HUES64 (cell line): ENCODE measurements around the gene TBC1D22A.

Experiments used
- H3K27ac ChIP-seq: 2 replicates; pipeline ENCODE4 v1.7.0; 2013; ENCODE audit warnings: low read depth, low read length, inconsistent platforms
- H3K27me3 ChIP-seq: 2 replicates; pipeline ENCODE4 v1.6.1; 2013; ENCODE audit warnings: mild to moderate bottlenecking, low read length; ENCODE audit not compliant: insufficient read depth
- H3K36me3 ChIP-seq: 2 replicates; pipeline ENCODE4 v1.6.1; 2013; ENCODE audit warnings: mild to moderate bottlenecking, low read length; ENCODE audit not compliant: insufficient read depth
- H3K4me1 ChIP-seq: 2 replicates; pipeline ENCODE4 v1.6.1; 2013; ENCODE audit warnings: mild to moderate bottlenecking, low read length, moderate library complexity; ENCODE audit not compliant: insufficient read depth
- H3K4me3 ChIP-seq: 2 replicates; pipeline ENCODE4 v1.5.1; 2013; ENCODE audit warnings: mild to moderate bottlenecking, low read length, moderate library complexity
- H3K9ac ChIP-seq: 2 replicates; pipeline ENCODE4 v1.6.1; 2013; ENCODE audit warnings: mild to moderate bottlenecking, low read depth, low read length
- H3K9me3 ChIP-seq: 2 replicates; pipeline ENCODE4 v1.6.1; 2013; ENCODE audit warnings: low read depth, low read length; ENCODE audit not compliant: insufficient read depth
- WGBS: fragments of 150-250, 120-280 bp; methylation state at CpG from one replicate; pipeline ENCODE4 v1.1.7; 2013; ENCODE audit warnings: missing lambda C conversion rate; 5-methylcytosine and 5-hydroxymethylcytosine counted together

Gene TBC1D22A

GRCh38 chr22:47010211-47010610, 247.8 kb downstream of the TBC1D22A start:
- no peak overlapping the region for H3K4me3 ChIP-seq
- peaks cover 7% of the 10 kb centered on the region for H3K36me3 ChIP-seq
- 95% methylated on average over 10 of the region's 10 CpGs for WGBS
- no peaks in the 10 kb centered on the region for H3K9me3 ChIP-seq
- H3K9ac ChIP-seq = no peak overlapping the region
- no peaks in the 10 kb centered on the region for H3K27me3 ChIP-seq
- H3K4me1 ChIP-seq = 0 out of 2 replicates have a peak, but pooled peaks cover 3% of the 10 kb centered on the region
- no peak overlapping the region for H3K27ac ChIP-seq

GRCh38 chr22:47011131-47011858, 248.8 kb downstream of the TBC1D22A start:
- H3K9me3 ChIP-seq = no peaks in the 10 kb centered on the region
- 0 out of 2 replicates have a peak, but pooled peaks cover 3% of the 10 kb centered on the region for H3K4me1 ChIP-seq
- H3K27ac ChIP-seq = no peak overlapping the region
- WGBS = 88% methylated on average over 11 of the region's 12 CpGs
- peaks cover 7% of the 10 kb centered on the region for H3K36me3 ChIP-seq
- no peak overlapping the region for H3K9ac ChIP-seq
- no peaks in the 10 kb centered on the region for H3K27me3 ChIP-seq
- H3K4me3 ChIP-seq = no peak overlapping the region

- Histone ChIP-seq H3K4me3 (no peak overlapping the region), H3K36me3 (peaks cover 7% of the 10 kb centered on the region), H3K4me1 (0 out of 2 replicates have a peak, but pooled peaks cover 3% of the 10 kb centered on the region), H3K27ac (no peak overlapping the region), H3K9ac (no peak overlapping the region), H3K27me3 (no peaks in the 10 kb centered on the region), H3K9me3 (no peaks in the 10 kb centered on the region)
- over 99% methylated on average over 7 of the region's 8 CpGs for WGBS
These were observed 249.4 kb downstream of the TBC1D22A start for GRCh38 chr22:47011859-47012258.

GRCh38 chr22:47012589-47013370, 250.3 kb downstream of the TBC1D22A start:
- Histone ChIP-seq H3K9me3 (no peaks in the 10 kb centered on the region), H3K9ac (no peak overlapping the region), H3K27ac (no peak overlapping the region), H3K27me3 (no peaks in the 10 kb centered on the region), H3K4me1 (0 out of 2 replicates have a peak, but pooled peaks cover 3% of the 10 kb centered on the region), H3K36me3 (peaks cover 7% of the 10 kb centered on the region), H3K4me3 (no peak overlapping the region)
- WGBS = 91% methylated on average over 20 of the region's 20 CpGs

- no peak overlapping the region for H3K27ac ChIP-seq
- H3K4me3 ChIP-seq = no peak overlapping the region
- 0 out of 2 replicates have a peak, but pooled peaks cover 3% of the 10 kb centered on the region for H3K4me1 ChIP-seq
- 90% methylated on average over 23 of the region's 23 CpGs for WGBS
- H3K9me3 ChIP-seq = no peaks in the 10 kb centered on the region
- H3K9ac ChIP-seq = no peak overlapping the region
- no peaks in the 10 kb centered on the region for H3K27me3 ChIP-seq
- H3K36me3 ChIP-seq = peaks cover 7% of the 10 kb centered on the region
These were observed 251.6 kb downstream of the TBC1D22A start for GRCh38 chr22:47013861-47014635.

GRCh38 chr22:47014636-47015345, 252.3 kb downstream of the TBC1D22A start:
- Histone ChIP-seq H3K9ac (no peak overlapping the region), H3K27ac (no peak overlapping the region), H3K9me3 (peaks cover 4% of the 10 kb centered on the region; the same call in 1 of the 2 replicates), H3K4me3 (no peak overlapping the region), H3K36me3 (no peaks in the 10 kb centered on the region), H3K27me3 (no peaks in the 10 kb centered on the region), H3K4me1 (0 out of 2 replicates have a peak, but pooled peaks cover 3% of the 10 kb centered on the region)
- WGBS = 97% methylated on average over 21 of the region's 21 CpGs

GRCh38 chr22:47015589-47016178, 253.2 kb downstream of the TBC1D22A start:
- Histone ChIP-seq H3K4me3 (no peak overlapping the region), H3K36me3 (no peaks in the 10 kb centered on the region), H3K27me3 (no peaks in the 10 kb centered on the region), H3K4me1 (0 out of 2 replicates have a peak, but pooled peaks cover 3% of the 10 kb centered on the region), H3K9me3 (peaks cover 13% of the 10 kb centered on the region; the same call in 1 of the 2 replicates), H3K27ac (no peak overlapping the region), H3K9ac (no peak overlapping the region)
- WGBS = 94% methylated on average over 16 of the region's 16 CpGs

GRCh38 chr22:47016631-47017030, 254.2 kb downstream of the TBC1D22A start:
- H3K27ac ChIP-seq = no peak overlapping the region

GRCh38 chr22:47017245-47017644, 254.8 kb downstream of the TBC1D22A start:
- no peaks in the 10 kb centered on the region for H3K36me3 ChIP-seq
- H3K9me3 ChIP-seq = peaks cover 25% of the 10 kb centered on the region
- H3K27me3 ChIP-seq = no peaks in the 10 kb centered on the region
- WGBS = 88% methylated on average over 13 of the region's 13 CpGs
- H3K4me3 ChIP-seq = no peak overlapping the region
- 0 out of 2 replicates have a peak, but pooled peaks cover 3% of the 10 kb centered on the region for H3K4me1 ChIP-seq
- H3K27ac ChIP-seq = no peak overlapping the region
- no peak overlapping the region for H3K9ac ChIP-seq

More at GRCh38 chr22:47016631-47017030, 254.2 kb downstream of the TBC1D22A start:
- Histone ChIP-seq H3K4me3 (no peak overlapping the region), H3K4me1 (0 out of 2 replicates have a peak, but pooled peaks cover 3% of the 10 kb centered on the region), H3K9ac (no peak overlapping the region), H3K27me3 (no peaks in the 10 kb centered on the region), H3K36me3 (no peaks in the 10 kb centered on the region), H3K9me3 (peaks cover 21% of the 10 kb centered on the region)
- WGBS = 95% methylated on average over 22 of the region's 22 CpGs
